Glutamatergic neuron (in vitro differentiated cells): ENCODE results near the gene WBP2. TPM values are rescaled to one million over a fixed set of nuclear protein-coding genes. Genes with fewer than 3 reads are reported as not detected.

Experiments used
- DNase-seq: peaks from one replicate; pipeline ENCODE4 v3.0.0; 2022
- H3K27ac Mint-ChIP-seq: one replicate; pipeline ENCODE4 v1.8.0; 2020; ENCODE audit warnings: mild to moderate bottlenecking, mixed read lengths, inconsistent platforms; ENCODE audit not compliant: unreplicated experiment
- H3K27me3 Mint-ChIP-seq: one replicate; pipeline ENCODE4 v1.8.0; 2020; ENCODE audit warnings: mild to moderate bottlenecking, moderate library complexity, mixed read lengths, inconsistent platforms; ENCODE audit not compliant: unreplicated experiment
- H3K36me3 Mint-ChIP-seq: one replicate; pipeline ENCODE4 v1.8.0; 2020; ENCODE audit warnings: mild to moderate bottlenecking, mixed read lengths, inconsistent platforms; ENCODE audit not compliant: unreplicated experiment
- H3K4me1 Mint-ChIP-seq: one replicate; pipeline ENCODE4 v1.8.0; 2020; ENCODE audit warnings: mild to moderate bottlenecking, low read depth, mixed read lengths, inconsistent platforms; ENCODE audit not compliant: unreplicated experiment
- H3K4me3 Mint-ChIP-seq: one replicate; pipeline ENCODE4 v1.8.0; 2020; ENCODE audit warnings: mild to moderate bottlenecking, mixed read lengths, inconsistent platforms; ENCODE audit not compliant: unreplicated experiment
- H3K9me3 Mint-ChIP-seq: one replicate; pipeline ENCODE4 v1.8.0; 2020; ENCODE audit warnings: mild to moderate bottlenecking, moderate library complexity, mixed read lengths, inconsistent platforms; ENCODE audit not compliant: unreplicated experiment
- CTCF ChIP-seq: fragments of 200-600 bp; sonication (generic); IDR thresholded peaks from one replicate; pipeline ENCODE4 v1.5.0; 2021; ENCODE audit not compliant: partially characterized antibody, unreplicated experiment
- total RNA-seq: library from RNA; stranded (reverse); fragmentation: NEBNext Ultra II Directional; extraction: Animal tissue kit (Norgen Biotek cat#: 25700); gene quantifications from one replicate; pipeline ENCODE4 v1.2.1, GENCODE V29; 2021; ENCODE audit not compliant: unreplicated experiment

Gene WBP2
- total RNA-seq, 1 donor from 2014 or later = 111 TPM

- no peak overlapping the region for H3K4me3 Mint-ChIP-seq
- H3K27ac Mint-ChIP-seq = peak overlapping the region; percentile 43
- H3K9me3 Mint-ChIP-seq = no peaks in the 10 kb centered on the region
- TF ChIP-seq CTCF = no peak
- no peak for DNase-seq
- peaks cover 4% of the 10 kb centered on the region for H3K36me3 Mint-ChIP-seq
- no peaks in the 10 kb centered on the region for H3K27me3 Mint-ChIP-seq
- peaks cover 2% of the 10 kb centered on the region for H3K4me1 Mint-ChIP-seq
Observed at GRCh38 chr17:75795820-75796607, 59.1 kb downstream of the WBP2 start.

Other genes with a start within 250 kb of the WBP2 start
- gene SMIM5, start 221.9 kb downstream of the WBP2 start, total RNA-seq = 0.20 TPM
- 49.8 TPM for gene RECQL5, start 188.2 kb downstream of the WBP2 start, total RNA-seq
- gene SAP30BP, start 188.0 kb downstream of the WBP2 start, total RNA-seq = 115 TPM
- gene ITGB4, start 133.9 kb downstream of the WBP2 start, total RNA-seq = not detected
- 18.2 TPM for gene GALK1, start 90.1 kb downstream of the WBP2 start, total RNA-seq
- gene UNK, start 70.5 kb downstream of the WBP2 start, total RNA-seq = 65.5 TPM
- gene UNC13D, start 10.9 kb downstream of the WBP2 start, total RNA-seq = 2.4 TPM
- gene TRIM47, start 23.2 kb upstream of the WBP2 start, total RNA-seq = 2.1 TPM
- 24.3 TPM for gene TRIM65, start 41.6 kb upstream of the WBP2 start, total RNA-seq
- gene MRPL38, start 49.5 kb upstream of the WBP2 start, total RNA-seq = 133 TPM
- 110 TPM for gene FBF1, start 85.7 kb upstream of the WBP2 start, total RNA-seq
- 52.9 TPM for gene ACOX1, start 123.8 kb upstream of the WBP2 start, total RNA-seq
- gene TEN1, start 123.9 kb upstream of the WBP2 start, total RNA-seq = 8.5 TPM
- gene CDK3, start 145.5 kb upstream of the WBP2 start, total RNA-seq = 7.1 TPM
- not detected for gene EVPL, start 172.0 kb upstream of the WBP2 start, total RNA-seq
- 48.4 TPM for gene SRP68, start 217.2 kb upstream of the WBP2 start, total RNA-seq
- 3.3 TPM for gene GALR2, start 219.4 kb upstream of the WBP2 start, total RNA-seq
- 1.9 TPM for gene ZACN, start 223.8 kb upstream of the WBP2 start, total RNA-seq
- gene EXOC7, start 248.5 kb upstream of the WBP2 start, total RNA-seq = 249 TPM